ENCODE results near the gene GHRL.

Gene GHRL

DNA sequence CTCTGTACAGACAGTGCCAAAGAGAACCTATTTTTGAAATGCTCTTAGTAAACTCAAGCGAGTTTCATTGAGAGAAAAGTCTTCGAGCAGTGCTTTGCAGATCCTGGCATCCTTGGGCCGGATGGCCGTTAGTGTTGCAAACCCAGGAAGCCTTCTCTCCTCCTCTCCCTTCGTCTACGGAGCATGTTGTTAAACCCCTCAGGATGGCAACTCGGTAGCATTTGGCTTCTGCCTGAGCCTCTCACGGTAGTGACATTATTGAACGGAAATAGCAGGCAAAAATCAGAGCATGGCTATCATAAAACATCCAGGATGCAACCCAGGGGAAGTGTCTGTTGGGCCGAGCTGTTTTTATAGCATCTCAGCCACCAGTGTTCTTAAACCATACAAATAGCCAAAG is 34.8 kb upstream of the GHRL start:
- H3K9ac ChIP-seq (ENCODE audit: low read depth, low read length) = no peak overlapping the region
- H3K4me1 ChIP-seq (ENCODE audit: insufficient read depth, low read length) = no peaks in the 10 kb centered on the region
- H3K36me3 ChIP-seq (ENCODE audit: insufficient read depth, low read length) = no peaks in the 10 kb centered on the region
- WGBS = 87% methylated on average over 10 of the region's 10 CpGs
- H3K4me3 ChIP-seq (ENCODE audit: low read length) = no peak overlapping the region
- H3K9me3 ChIP-seq (ENCODE audit: insufficient read depth, low read depth, low read length) = no peaks in the 10 kb centered on the region
- H3K27ac ChIP-seq (ENCODE audit: low read depth, low read length) = no peak overlapping the region
- peaks cover 17% of the 10 kb centered on the region for H3K27me3 ChIP-seq (ENCODE audit: insufficient read depth, low read length)

DNA sequence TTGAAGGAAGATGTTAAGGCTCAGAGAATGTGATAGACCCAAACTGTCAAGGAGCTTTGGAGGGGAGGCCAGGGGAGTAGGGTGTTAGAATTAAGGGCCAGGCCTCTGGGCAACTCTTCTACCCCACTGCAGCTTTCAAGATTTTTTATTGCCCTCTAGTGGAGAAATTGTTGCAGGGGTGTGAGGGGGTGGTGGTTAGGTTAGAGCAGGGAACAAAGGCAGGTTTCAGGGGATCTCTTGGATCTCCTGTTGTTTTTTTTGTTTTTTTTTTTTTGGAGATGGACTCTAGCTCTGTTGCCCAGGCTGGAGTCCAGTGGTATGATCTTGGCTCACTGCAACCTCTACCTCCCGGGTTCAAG is 29.6 kb upstream of the GHRL start:
- peaks cover 20% of the 10 kb centered on the region for H3K36me3 ChIP-seq (ENCODE audit: insufficient read depth, low read length)
- no peak overlapping the region for H3K9ac ChIP-seq (ENCODE audit: low read depth, low read length)
- no peak overlapping the region for H3K27ac ChIP-seq (ENCODE audit: low read depth, low read length)
- H3K4me3 ChIP-seq (ENCODE audit: low read length) = no peak overlapping the region
- WGBS = 63% methylated on average over 1 of the region's 1 CpG
- H3K27me3 ChIP-seq (ENCODE audit: insufficient read depth, low read length) = peaks cover 8% of the 10 kb centered on the region
- no peaks in the 10 kb centered on the region for H3K9me3 ChIP-seq (ENCODE audit: insufficient read depth, low read depth, low read length)
- H3K4me1 ChIP-seq (ENCODE audit: insufficient read depth, low read length) = no peaks in the 10 kb centered on the region

DNA sequence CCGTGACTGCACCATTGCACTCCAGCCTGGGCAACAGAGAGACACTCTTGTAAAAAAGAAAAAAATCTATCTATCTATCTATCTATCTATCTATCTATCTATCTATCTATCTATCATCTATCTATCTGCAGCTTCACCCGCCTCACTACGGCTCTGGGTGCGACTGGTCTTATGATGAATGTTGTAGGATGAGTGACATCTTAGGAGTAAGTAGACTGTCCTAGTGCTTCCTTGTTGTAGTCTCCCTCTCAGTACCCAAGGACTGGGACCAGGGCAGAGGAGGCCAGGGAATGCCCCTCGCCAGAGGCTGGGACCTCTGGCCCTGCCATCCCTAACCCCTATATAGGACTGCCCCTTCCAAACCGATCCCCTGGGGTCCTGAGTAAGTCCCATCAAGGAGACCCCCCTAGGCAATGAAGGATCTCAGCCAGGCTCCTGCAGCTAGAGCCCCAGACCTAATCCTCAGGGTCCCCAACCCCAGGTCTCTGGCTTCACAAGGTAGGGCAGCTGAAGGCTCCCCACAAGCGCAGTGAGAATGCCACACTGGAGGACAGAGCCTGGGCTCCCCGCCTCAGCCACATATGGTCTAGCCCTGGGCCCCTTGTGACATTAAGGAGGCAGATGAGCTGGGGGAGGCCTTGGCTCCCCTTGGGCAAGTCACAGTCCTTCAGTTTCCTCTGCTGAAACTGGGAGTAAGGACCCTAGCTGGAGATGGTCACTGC is 29.0 kb upstream of the GHRL start:
- Histone ChIP-seq H3K27me3 (ENCODE audit: insufficient read depth, low read length) (peaks cover 8% of the 10 kb centered on the region), H3K27ac (ENCODE audit: low read depth, low read length) (no peak overlapping the region), H3K9me3 (ENCODE audit: insufficient read depth, low read depth, low read length) (no peaks in the 10 kb centered on the region), H3K4me3 (ENCODE audit: low read length) (no peak overlapping the region), H3K36me3 (ENCODE audit: insufficient read depth, low read length) (peaks cover 25% of the 10 kb centered on the region), H3K9ac (ENCODE audit: low read depth, low read length) (no peak overlapping the region), H3K4me1 (ENCODE audit: insufficient read depth, low read length) (no peaks in the 10 kb centered on the region)
- 91% methylated on average over 7 of the region's 8 CpGs for WGBS

DNA sequence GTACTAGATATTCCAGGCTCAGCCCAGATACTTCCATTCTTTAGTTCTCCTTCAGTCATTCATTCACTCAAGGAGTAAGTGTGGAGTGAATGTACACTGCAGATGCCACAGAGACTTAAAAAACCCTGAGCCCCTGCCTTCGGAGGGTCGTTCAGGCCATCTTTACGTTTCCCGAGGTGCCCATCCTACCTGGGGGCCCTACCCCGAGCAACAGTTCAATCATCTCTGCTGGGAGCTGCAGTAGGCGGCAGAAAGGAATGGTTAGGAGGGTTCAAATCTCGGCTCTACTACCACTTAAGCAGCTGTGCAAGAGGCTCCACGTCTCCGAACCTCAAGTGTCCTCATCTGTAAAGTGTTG is 27.6 kb upstream of the GHRL start:
- Histone ChIP-seq H3K27ac (ENCODE audit: low read depth, low read length) (peak overlapping the region; percentile 70), H3K9me3 (ENCODE audit: insufficient read depth, low read depth, low read length) (no peaks in the 10 kb centered on the region), H3K27me3 (ENCODE audit: insufficient read depth, low read length) (no peaks in the 10 kb centered on the region), H3K4me3 (ENCODE audit: low read length) (peak overlapping the region; percentile 99), H3K4me1 (ENCODE audit: insufficient read depth, low read length) (no peaks in the 10 kb centered on the region), H3K36me3 (ENCODE audit: insufficient read depth, low read length) (peaks cover 40% of the 10 kb centered on the region), H3K9ac (ENCODE audit: low read depth, low read length) (peak overlapping the region; percentile 93)
- 0% methylated on average over 9 of the region's 9 CpGs for WGBS

DNA sequence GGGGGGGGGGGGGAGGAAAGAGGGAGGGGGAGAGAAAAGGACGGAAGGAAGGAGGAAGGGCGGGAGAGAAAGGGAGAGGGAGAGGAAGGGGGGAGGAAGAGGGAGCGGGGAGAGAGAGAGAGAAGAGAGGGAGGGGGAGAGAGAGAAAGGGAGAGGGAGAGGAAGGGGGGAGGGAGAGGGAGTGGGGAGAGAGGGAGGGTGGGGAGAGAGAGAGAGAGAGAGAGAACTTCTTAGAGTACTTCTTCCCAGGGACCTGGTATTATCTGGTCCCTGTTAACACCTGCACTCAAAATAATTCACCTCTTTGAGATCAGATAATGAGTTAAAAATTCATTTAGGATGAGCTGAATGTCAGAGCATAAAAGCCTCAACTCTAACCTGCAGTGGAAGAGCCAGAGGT is 27.1 kb upstream of the GHRL start:
- Histone ChIP-seq H3K9me3 (ENCODE audit: insufficient read depth, low read depth, low read length) (no peaks in the 10 kb centered on the region), H3K27me3 (ENCODE audit: insufficient read depth, low read length) (no peaks in the 10 kb centered on the region), H3K9ac (ENCODE audit: low read depth, low read length) (peak overlapping the region; percentile 93), H3K4me3 (ENCODE audit: low read length) (peak overlapping the region; percentile 99), H3K27ac (ENCODE audit: low read depth, low read length) (no peak overlapping the region), H3K4me1 (ENCODE audit: insufficient read depth, low read length) (no peaks in the 10 kb centered on the region), H3K36me3 (ENCODE audit: insufficient read depth, low read length) (peaks cover 44% of the 10 kb centered on the region)
- WGBS = 10% methylated on average over 3 of the region's 3 CpGs

DNA sequence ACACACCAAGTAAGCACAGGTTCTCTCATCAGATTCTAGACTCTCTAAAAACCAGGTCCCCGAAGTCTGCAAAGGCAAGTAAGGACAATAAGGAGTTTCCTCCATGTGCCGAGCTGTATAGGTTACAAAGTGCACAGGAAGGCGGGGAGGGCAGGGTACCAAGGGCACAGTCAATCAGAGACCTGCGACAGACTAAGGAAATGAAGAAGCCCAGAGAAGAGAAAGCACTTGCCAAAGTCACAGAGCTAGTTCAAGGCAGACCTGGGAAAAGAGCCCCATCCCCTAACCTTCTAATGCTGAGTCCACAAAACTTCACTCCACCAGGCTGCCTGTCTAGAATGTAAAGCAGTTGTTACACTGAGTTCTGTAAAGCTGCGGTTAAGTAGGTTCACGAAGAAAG is 26.5 kb upstream of the GHRL start:
- Histone ChIP-seq H3K36me3 (ENCODE audit: insufficient read depth, low read length) (peaks cover 49% of the 10 kb centered on the region), H3K9me3 (ENCODE audit: insufficient read depth, low read depth, low read length) (no peaks in the 10 kb centered on the region), H3K9ac (ENCODE audit: low read depth, low read length) (no peak overlapping the region), H3K27me3 (ENCODE audit: insufficient read depth, low read length) (no peaks in the 10 kb centered on the region), H3K4me3 (ENCODE audit: low read length) (peak overlapping the region; percentile 12), H3K4me1 (ENCODE audit: insufficient read depth, low read length) (no peaks in the 10 kb centered on the region), H3K27ac (ENCODE audit: low read depth, low read length) (no peak overlapping the region)
- WGBS = 85% methylated on average over 6 of the region's 6 CpGs

DNA sequence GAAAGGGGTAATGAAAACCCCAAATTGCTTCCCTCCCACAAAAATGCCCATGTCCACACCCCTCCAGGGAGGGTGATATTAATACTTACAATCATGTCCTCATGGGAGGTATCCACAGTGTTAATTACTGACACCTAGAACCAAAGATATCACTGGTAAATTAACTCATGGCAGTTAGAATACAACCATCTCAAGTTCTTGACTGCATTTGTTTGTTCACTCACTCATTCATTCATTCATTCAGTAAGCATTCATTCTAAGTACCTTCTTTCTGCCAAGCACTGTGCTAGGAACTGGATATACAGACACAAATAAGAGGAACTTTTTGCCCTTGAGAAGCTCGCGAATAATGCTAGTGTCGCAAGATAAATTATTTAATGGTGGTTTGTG is 25.2 kb upstream of the GHRL start:
- 97% methylated on average over 3 of the region's 3 CpGs for WGBS

DNA sequence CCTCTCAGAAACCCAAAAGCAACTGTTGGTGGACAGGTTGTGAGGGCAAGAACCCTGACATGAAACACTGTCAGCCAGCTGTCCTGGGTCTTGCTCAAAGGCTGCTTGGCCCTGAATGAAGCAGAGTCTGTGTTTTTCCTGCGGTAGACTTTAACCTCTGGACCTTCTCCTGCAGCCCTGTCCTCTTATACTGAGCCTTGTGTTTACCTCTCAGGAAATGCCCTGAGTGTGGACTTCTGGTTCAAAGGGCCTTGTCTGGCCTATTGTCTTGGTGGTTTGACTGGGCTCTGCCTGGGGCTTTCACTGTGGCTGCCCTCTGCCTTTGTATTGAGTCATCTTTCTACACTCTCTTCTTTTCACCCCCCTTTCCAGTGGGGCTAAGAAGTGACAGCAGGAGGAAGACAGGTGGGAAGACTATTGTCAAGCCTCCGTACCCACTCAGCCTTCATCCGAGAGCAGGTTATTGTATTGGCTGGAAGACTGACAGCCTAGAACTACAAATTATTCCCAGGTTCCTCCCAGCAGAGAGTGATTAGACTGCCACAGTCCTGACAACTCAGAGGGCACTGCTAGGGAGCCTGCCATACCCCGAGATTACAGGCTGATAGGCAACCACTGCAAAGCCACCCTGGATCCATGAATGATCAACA is 24.7 kb upstream of the GHRL start:
- Histone ChIP-seq H3K9ac (ENCODE audit: low read depth, low read length) (no peak overlapping the region), H3K27me3 (ENCODE audit: insufficient read depth, low read length) (no peaks in the 10 kb centered on the region), H3K9me3 (ENCODE audit: insufficient read depth, low read depth, low read length) (no peaks in the 10 kb centered on the region), H3K27ac (ENCODE audit: low read depth, low read length) (no peak overlapping the region), H3K36me3 (ENCODE audit: insufficient read depth, low read length) (peaks cover 68% of the 10 kb centered on the region), H3K4me3 (ENCODE audit: low read length) (no peak overlapping the region), H3K4me1 (ENCODE audit: insufficient read depth, low read length) (no peaks in the 10 kb centered on the region)
- WGBS = 94% methylated on average over 4 of the region's 4 CpGs

More for the DNA sequence above, 25.2 kb upstream of the GHRL start:
- Histone ChIP-seq H3K4me1 (ENCODE audit: insufficient read depth, low read length) (no peaks in the 10 kb centered on the region), H3K27ac (ENCODE audit: low read depth, low read length) (no peak overlapping the region), H3K9ac (ENCODE audit: low read depth, low read length) (no peak overlapping the region), H3K36me3 (ENCODE audit: insufficient read depth, low read length) (peaks cover 62% of the 10 kb centered on the region), H3K4me3 (ENCODE audit: low read length) (no peak overlapping the region), H3K9me3 (ENCODE audit: insufficient read depth, low read depth, low read length) (no peaks in the 10 kb centered on the region), H3K27me3 (ENCODE audit: insufficient read depth, low read length) (no peaks in the 10 kb centered on the region)

DNA sequence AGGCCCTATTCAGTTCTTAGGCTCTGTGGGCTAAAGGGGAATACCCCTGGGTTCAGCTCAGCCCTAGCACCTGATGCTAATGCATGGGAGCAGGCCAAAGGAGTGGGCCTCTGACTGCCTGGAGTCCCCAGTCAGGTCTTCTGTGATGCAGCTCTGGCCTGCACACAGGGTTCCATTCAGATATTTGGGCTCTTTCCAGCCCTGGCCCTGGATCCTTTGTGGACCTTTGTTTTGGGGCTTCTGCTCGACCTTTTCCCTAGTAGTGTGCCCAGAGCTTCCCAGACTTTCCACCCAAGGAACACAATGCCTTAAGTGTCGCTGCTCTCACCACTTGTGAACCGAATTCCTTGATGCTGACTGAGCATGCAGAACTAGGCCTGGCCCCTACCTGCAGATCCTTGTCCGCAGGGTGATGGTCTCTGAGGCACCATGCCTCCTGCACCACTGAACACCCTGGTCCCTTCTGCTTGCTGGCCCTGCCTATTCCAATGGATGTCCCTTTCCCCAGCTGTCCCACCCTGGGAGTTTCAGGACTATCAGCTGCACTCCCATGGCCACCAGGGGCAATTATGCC is 23.1 kb upstream of the GHRL start:
- no peaks in the 10 kb centered on the region for H3K27me3 ChIP-seq (ENCODE audit: insufficient read depth, low read length)
- WGBS = 95% methylated on average over 4 of the region's 4 CpGs
- no peak overlapping the region for H3K9ac ChIP-seq (ENCODE audit: low read depth, low read length)
- H3K9me3 ChIP-seq (ENCODE audit: insufficient read depth, low read depth, low read length) = no peaks in the 10 kb centered on the region
- H3K27ac ChIP-seq (ENCODE audit: low read depth, low read length) = no peak overlapping the region
- H3K4me3 ChIP-seq (ENCODE audit: low read length) = no peak overlapping the region
- peaks cover 83% of the 10 kb centered on the region for H3K36me3 ChIP-seq (ENCODE audit: insufficient read depth, low read length)
- H3K4me1 ChIP-seq (ENCODE audit: insufficient read depth, low read length) = no peaks in the 10 kb centered on the region

DNA sequence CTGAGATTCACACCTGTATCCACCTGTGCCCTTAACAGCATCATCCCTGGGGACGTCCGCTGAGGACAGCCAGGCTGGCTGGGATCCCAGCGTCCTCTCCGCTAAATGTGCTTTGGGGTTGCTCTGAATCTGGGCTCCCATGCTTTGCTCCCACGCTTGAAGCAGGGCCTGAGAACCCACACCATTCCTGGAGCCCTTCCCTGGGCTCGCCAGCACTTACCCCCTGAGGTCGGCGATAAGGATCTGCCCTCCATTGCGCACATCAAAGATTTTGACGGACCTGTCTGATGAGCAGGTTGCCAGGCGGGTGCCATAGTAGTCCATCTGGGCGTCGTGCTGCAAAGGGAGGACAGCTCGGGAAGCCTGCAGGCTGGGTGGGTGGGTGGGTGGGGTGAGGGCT is 22.4 kb upstream of the GHRL start:
- Histone ChIP-seq H3K36me3 (ENCODE audit: insufficient read depth, low read length) (peaks cover 91% of the 10 kb centered on the region), H3K9ac (ENCODE audit: low read depth, low read length) (no peak overlapping the region), H3K4me3 (ENCODE audit: low read length) (no peak overlapping the region), H3K9me3 (ENCODE audit: insufficient read depth, low read depth, low read length) (no peaks in the 10 kb centered on the region), H3K27ac (ENCODE audit: low read depth, low read length) (no peak overlapping the region), H3K4me1 (ENCODE audit: insufficient read depth, low read length) (no peaks in the 10 kb centered on the region), H3K27me3 (ENCODE audit: insufficient read depth, low read length) (no peaks in the 10 kb centered on the region)
- 96% methylated on average over 11 of the region's 14 CpGs for WGBS

DNA sequence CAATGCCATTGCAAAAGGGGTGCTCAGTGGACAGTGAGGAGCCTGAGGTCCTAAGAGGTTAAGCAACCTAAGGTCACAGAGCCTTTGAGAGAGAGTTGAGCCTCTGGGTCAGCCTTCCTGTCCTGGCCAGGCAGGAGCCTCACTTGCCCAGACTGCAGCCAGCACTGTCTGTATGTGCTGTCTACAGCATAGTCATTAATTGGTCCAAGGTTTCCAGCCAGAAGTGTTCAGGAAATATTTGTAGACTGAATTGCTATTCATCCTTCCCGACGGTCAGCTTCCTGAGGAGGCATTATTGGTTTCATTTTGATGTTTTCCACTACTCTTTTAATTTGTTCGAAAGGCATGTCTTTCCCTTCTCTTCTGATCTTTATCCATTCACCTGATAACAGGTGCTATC is 20.1 kb upstream of the GHRL start:
- Histone ChIP-seq H3K4me3 (ENCODE audit: low read length) (no peak overlapping the region), H3K36me3 (ENCODE audit: insufficient read depth, low read length) (peaks cover 98% of the 10 kb centered on the region), H3K27me3 (ENCODE audit: insufficient read depth, low read length) (no peaks in the 10 kb centered on the region), H3K9me3 (ENCODE audit: insufficient read depth, low read depth, low read length) (no peaks in the 10 kb centered on the region), H3K9ac (ENCODE audit: low read depth, low read length) (no peak overlapping the region), H3K27ac (ENCODE audit: low read depth, low read length) (no peak overlapping the region), H3K4me1 (ENCODE audit: insufficient read depth, low read length) (no peaks in the 10 kb centered on the region)
- 95% methylated on average over 3 of the region's 3 CpGs for WGBS
